ENCODE measurements around the gene RPL28.
"Not testable (repeated sequence)": the region's sequence is repeated elsewhere in the genome, so short reads cannot be mapped to it uniquely, and the experiment has no call there.

- TF ChIP-seq CTCF (IDR thresholded peaks at IDR 0.05; ENCODE audit: low read depth, low read length); EZH2phosphoT487 (IDR thresholded peaks at IDR 0.05; ENCODE audit: low read depth): not testable (repeated sequence)
Observed at GRCh38 chr19:55409179-55409578, 23.4 kb downstream of the RPL28 start.
